22Rv1 (cell line): ENCODE data around the gene DRAM2.

Experiments used
- CTCF ChIP-seq: fragments of 450-650 bp; IDR thresholded peaks from 2 replicates; pipeline ENCODE4 v1.5.1; 2017; ENCODE audit warnings: mild to moderate bottlenecking
- ZFX ChIP-seq: fragments of 450-650 bp; IDR thresholded peaks from 2 replicates; pipeline ENCODE4 v1.6.1; 2017; ENCODE audit warnings: antibody characterized with exemption, borderline replicate concordance

GRCh38 chr1:111172463-111172862 lies 32.6 kb upstream of the DRAM2 start:
- TF ChIP-seq CTCF (no peak), ZFX (no peak)
